Tongue (tissue), 2 donors: ENCODE results near the gene MYCL. TPM values are rescaled to one million over a fixed set of nuclear protein-coding genes. Genes with fewer than 3 reads are reported as not detected.
"Not testable (repeated sequence)": the region's sequence is repeated elsewhere in the genome, so short reads cannot be mapped to it uniquely, and the experiment has no call there.

Experiments used
- DNase-seq: peaks from one replicate; pipeline ENCODE4 v3.0.0-alpha.2; 2015
- total RNA-seq: library from RNA; depleted of rRNA; stranded (reverse); fragments of >200 nt; gene quantifications from one replicate; pipeline ENCODE4 v1.2.3, GENCODE V29; 2014

MYCL gene
- total RNA-seq, 1 donor from 2014 or later = 15.7 TPM

- DNase-seq = no peak
These were observed 11.4 kb downstream of the MYCL start for GRCh38 chr1:39890273-39890672.

- no peak for DNase-seq
These were observed 14.9 kb downstream of the MYCL start for GRCh38 chr1:39886757-39887231.

GRCh38 chr1:39885516-39885915, 16.2 kb downstream of the MYCL start:
- DNase-seq = no peak

GRCh38 chr1:39882152-39882551, 19.6 kb downstream of the MYCL start:
- DNase-seq = no peak

- no peak for DNase-seq
These were observed 23.4 kb downstream of the MYCL start for GRCh38 chr1:39877980-39878956.

GRCh38 chr1:39877231-39877778, 24.4 kb downstream of the MYCL start:
- DNase-seq = no peak

- no peak for DNase-seq
These were observed 25.6 kb downstream of the MYCL start for GRCh38 chr1:39876144-39876543.

- no peak for DNase-seq
These were observed 29.0 kb downstream of the MYCL start for GRCh38 chr1:39872698-39873097.

- DNase-seq = no peak
These were observed 29.9 kb downstream of the MYCL start for GRCh38 chr1:39871796-39872195.

- DNase-seq = not testable (repeated sequence)
These were observed 30.7 kb downstream of the MYCL start for GRCh38 chr1:39871043-39871442.

- not testable (repeated sequence) for DNase-seq
These were observed 32.1 kb downstream of the MYCL start for GRCh38 chr1:39869538-39870112.

- no peak for DNase-seq
These were observed 35.0 kb downstream of the MYCL start for GRCh38 chr1:39866767-39867166.

GRCh38 chr1:39865762-39866161, 36.0 kb downstream of the MYCL start:
- DNase-seq = no peak

- no peak for DNase-seq
These were observed 38.5 kb downstream of the MYCL start for GRCh38 chr1:39863177-39863576.

- DNase-seq = no peak
These were observed 40.7 kb downstream of the MYCL start for GRCh38 chr1:39861003-39861402.

- no peak for DNase-seq
These were observed 41.6 kb downstream of the MYCL start for GRCh38 chr1:39859859-39860812.

GRCh38 chr1:39858315-39858714, 43.4 kb downstream of the MYCL start:
- DNase-seq = no peak

- DNase-seq = no peak
These were observed 44.4 kb downstream of the MYCL start for GRCh38 chr1:39857126-39857878.

GRCh38 chr1:39854738-39855137, 47.0 kb downstream of the MYCL start:
- no peak for DNase-seq

GRCh38 chr1:39854314-39854713, 47.4 kb downstream of the MYCL start:
- no peak for DNase-seq

GRCh38 chr1:39852876-39853275, 48.8 kb downstream of the MYCL start:
- no peak for DNase-seq
